GM19239 (cell line): ENCODE data around the gene MTRFR.
"Not testable (repeated sequence)": the region's sequence is repeated elsewhere in the genome, so short reads cannot be mapped to it uniquely, and the experiment has no call there.

ENCODE experiments used
- DNase-seq: peaks from one replicate; pipeline ENCODE4 v3.0.0; 2011; ENCODE audit warnings: low spot score; ENCODE audit not compliant: insufficient read length
- FAIRE-seq: peaks from 2 replicates; lab custom pipeline; 2011; peaks lifted over from hg19 to GRCh38; lab: Jason Lieb, UNC

The MTRFR gene

GRCh38 chr12:123248129-123248528 lies 14.9 kb downstream of the MTRFR start:
- not testable (repeated sequence) for FAIRE-seq, DNase-seq

GRCh38 chr12:123248996-123249741 lies 15.9 kb downstream of the MTRFR start:
- FAIRE-seq, DNase-seq: not testable (repeated sequence)

- FAIRE-seq (no peak), DNase-seq (no peak)
Measured at GRCh38 chr12:123250471-123251383, 17.5 kb downstream of the MTRFR start.

- DNase-seq (no peak), FAIRE-seq (no peak)
Measured at GRCh38 chr12:123251403-123252076, 18.3 kb downstream of the MTRFR start.

GRCh38 chr12:123252365-123252764 lies 19.1 kb downstream of the MTRFR start:
- DNase-seq, FAIRE-seq: not testable (repeated sequence)

- no peak for FAIRE-seq
- DNase-seq: no peak
Measured at GRCh38 chr12:123253641-123254459, 20.6 kb downstream of the MTRFR start.

GRCh38 chr12:123254853-123255446 lies 21.7 kb downstream of the MTRFR start:
- no peak for FAIRE-seq

GRCh38 chr12:123258593-123258992 lies 25.4 kb downstream of the MTRFR start:
- FAIRE-seq (no peak), DNase-seq (no peak)

More at GRCh38 chr12:123254853-123255446, 21.7 kb downstream of the MTRFR start:
- DNase-seq: no peak

GRCh38 chr12:123260081-123260480 lies 26.8 kb downstream of the MTRFR start:
- DNase-seq: no peak
- FAIRE-seq: no peak

- no peak for FAIRE-seq
- DNase-seq: no peak
Measured at GRCh38 chr12:123261196-123261595, 28.0 kb downstream of the MTRFR start.

GRCh38 chr12:123263196-123263817 lies 30.1 kb downstream of the MTRFR start:
- FAIRE-seq (no peak), DNase-seq (no peak)

- DNase-seq: no peak
- FAIRE-seq: no peak
Measured at GRCh38 chr12:123264642-123265041, 31.4 kb downstream of the MTRFR start.

- FAIRE-seq: no peak
- DNase-seq: no peak
Measured at GRCh38 chr12:123265851-123266678, 32.8 kb downstream of the MTRFR start.

GRCh38 chr12:123266679-123267277 lies 33.5 kb downstream of the MTRFR start:
- FAIRE-seq (no peak), DNase-seq (no peak)

- no peak for DNase-seq
Measured at GRCh38 chr12:123267335-123267920, 34.2 kb downstream of the MTRFR start.

GRCh38 chr12:123267991-123268843 lies 35.0 kb downstream of the MTRFR start:
- FAIRE-seq: no peak

More at GRCh38 chr12:123267335-123267920, 34.2 kb downstream of the MTRFR start:
- no peak for FAIRE-seq

More at GRCh38 chr12:123267991-123268843, 35.0 kb downstream of the MTRFR start:
- no peak for DNase-seq
